ENCODE data around the gene PARD3.

PARD3 gene

GRCh38 chr10:34705563-34705962 lies 109.5 kb downstream of the PARD3 start:
- no peak overlapping the region for H3K4me3 ChIP-seq (IDR thresholded peaks at IDR 0.05; ENCODE audit: insufficient read depth, low read depth, low read length)
- peaks cover 47% of the 10 kb centered on the region for H3K79me2 ChIP-seq (ENCODE audit: insufficient read depth, low read depth)
- peaks cover 50% of the 10 kb centered on the region for H4K20me1 ChIP-seq (ENCODE audit: insufficient read depth)
- no peaks in the 10 kb centered on the region; the same call in 1 of the 2 replicates for H3K27me3 ChIP-seq (ENCODE audit: insufficient read depth, low read depth)
- no peak overlapping the region for H3K9ac ChIP-seq
- H3K4me2 ChIP-seq: peak overlapping the region; percentile 50
- no peak for TF ChIP-seq CTCF (conservative IDR thresholded peaks at IDR 0.05; ENCODE audit: low read depth, low read length)
- no peak overlapping the region for H3K27ac ChIP-seq
- H2AFZ ChIP-seq (ENCODE audit: low read depth): no peak overlapping the region
- no peaks in the 10 kb centered on the region for H3K36me3 ChIP-seq (ENCODE audit: insufficient read depth)
- H3K4me1 ChIP-seq (ENCODE audit: low read depth, poor library complexity, severe bottlenecking): peaks cover 41% of the 10 kb centered on the region

- Histone ChIP-seq H3K27ac (no peak overlapping the region), H3K36me3 (ENCODE audit: insufficient read depth) (no peaks in the 10 kb centered on the region), H3K27me3 (ENCODE audit: insufficient read depth, low read depth) (no peaks in the 10 kb centered on the region; the same call in 1 of the 2 replicates), H3K4me1 (ENCODE audit: low read depth, poor library complexity, severe bottlenecking) (peaks cover 41% of the 10 kb centered on the region), H3K79me2 (ENCODE audit: insufficient read depth, low read depth) (peaks cover 55% of the 10 kb centered on the region), H2AFZ (ENCODE audit: low read depth) (no peak overlapping the region), H4K20me1 (ENCODE audit: insufficient read depth) (peaks cover 50% of the 10 kb centered on the region), H3K4me2 (peak overlapping the region; percentile 50), H3K9ac (no peak overlapping the region), H3K4me3 (IDR thresholded peaks at IDR 0.05; ENCODE audit: insufficient read depth, low read depth, low read length) (no peak overlapping the region)
- TF ChIP-seq CTCF (conservative IDR thresholded peaks at IDR 0.05; ENCODE audit: low read depth, low read length): no peak
These were observed 110.4 kb downstream of the PARD3 start for GRCh38 chr10:34704526-34705184.

DNA sequence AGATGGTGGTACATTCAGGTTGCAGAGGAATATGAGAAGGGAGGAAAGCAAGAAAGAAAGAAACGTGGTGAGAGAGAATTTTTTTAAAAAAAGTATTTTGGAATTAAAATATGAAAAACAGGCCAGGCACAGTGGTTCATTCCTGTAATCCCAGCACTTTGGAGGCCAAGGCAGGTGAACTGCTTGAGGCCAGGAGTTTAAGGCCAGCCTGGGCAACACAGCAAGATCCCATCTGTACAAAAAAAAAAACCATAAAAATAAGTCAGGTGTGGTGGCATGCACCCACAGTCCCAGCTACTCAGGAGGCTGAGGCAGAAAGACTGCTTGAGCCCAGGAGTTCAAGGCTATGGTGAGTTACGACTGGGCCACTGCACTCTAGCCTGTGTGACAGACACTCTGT lies 112.1 kb downstream of the PARD3 start:
- no peak overlapping the region for H3K4me3 ChIP-seq (IDR thresholded peaks at IDR 0.05; ENCODE audit: insufficient read depth, low read depth, low read length)

DNA sequence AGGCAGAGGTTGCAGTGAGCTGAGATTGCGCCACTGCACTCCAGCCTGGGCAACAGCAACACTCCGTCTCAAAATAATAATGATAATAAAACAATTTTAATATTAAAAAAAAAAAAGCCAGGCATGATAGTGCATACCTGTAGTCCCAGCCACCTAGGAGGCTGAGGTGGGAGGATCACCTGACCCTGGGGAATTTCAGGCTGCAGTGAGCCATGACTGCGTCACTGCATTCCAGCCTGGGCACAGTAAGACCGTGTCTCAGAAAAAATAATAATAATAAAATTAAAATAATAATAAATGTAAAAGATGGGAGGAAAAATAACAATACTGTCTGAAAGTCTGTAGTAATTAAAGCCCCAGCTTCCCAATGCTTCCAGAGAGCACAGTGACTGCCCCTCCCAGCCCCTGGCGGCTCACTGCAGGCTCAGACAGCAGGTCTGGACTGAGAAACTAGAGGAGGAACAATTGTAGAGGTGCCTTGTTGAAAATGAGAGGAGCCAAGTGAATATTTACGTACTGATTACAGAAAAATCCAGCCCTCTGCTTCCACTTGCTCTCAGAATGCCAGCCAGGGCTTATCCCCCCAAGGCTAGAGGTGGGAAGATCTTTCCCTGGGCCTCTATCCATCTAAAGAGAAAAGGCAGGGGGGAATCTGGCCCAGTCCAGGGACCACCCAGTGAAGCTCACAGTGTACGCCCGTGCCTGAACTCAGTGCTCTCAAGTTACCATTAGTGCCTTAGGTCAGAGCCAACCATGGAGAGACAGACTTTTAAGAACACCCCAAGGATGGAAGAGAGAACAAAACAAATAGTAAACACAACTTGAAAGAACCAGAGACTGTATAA lies 112.8 kb downstream of the PARD3 start:
- TF ChIP-seq CTCF (conservative IDR thresholded peaks at IDR 0.05; ENCODE audit: low read depth, low read length): no peak
- Histone ChIP-seq H3K4me2 (no peak overlapping the region), H4K20me1 (ENCODE audit: insufficient read depth) (peaks cover 45% of the 10 kb centered on the region), H3K4me3 (IDR thresholded peaks at IDR 0.05; ENCODE audit: insufficient read depth, low read depth, low read length) (no peak overlapping the region), H3K27ac (no peak overlapping the region), H3K9ac (no peak overlapping the region), H3K27me3 (ENCODE audit: insufficient read depth, low read depth) (no peaks in the 10 kb centered on the region; the same call in 1 of the 2 replicates), H3K36me3 (ENCODE audit: insufficient read depth) (no peaks in the 10 kb centered on the region), H3K79me2 (ENCODE audit: insufficient read depth, low read depth) (peaks cover 53% of the 10 kb centered on the region), H2AFZ (ENCODE audit: low read depth) (no peak overlapping the region), H3K4me1 (ENCODE audit: low read depth, poor library complexity, severe bottlenecking) (peaks cover 39% of the 10 kb centered on the region)

More for the DNA sequence above, 112.1 kb downstream of the PARD3 start:
- Histone ChIP-seq H3K4me2 (no peak overlapping the region), H3K27ac (no peak overlapping the region), H4K20me1 (ENCODE audit: insufficient read depth) (peaks cover 51% of the 10 kb centered on the region), H3K27me3 (ENCODE audit: insufficient read depth, low read depth) (no peaks in the 10 kb centered on the region; the same call in 1 of the 2 replicates), H3K36me3 (ENCODE audit: insufficient read depth) (no peaks in the 10 kb centered on the region), H3K4me1 (ENCODE audit: low read depth, poor library complexity, severe bottlenecking) (peaks cover 43% of the 10 kb centered on the region), H3K9ac (no peak overlapping the region), H2AFZ (ENCODE audit: low read depth) (no peak overlapping the region), H3K79me2 (ENCODE audit: insufficient read depth, low read depth) (peaks cover 53% of the 10 kb centered on the region)
- no peak for TF ChIP-seq CTCF (conservative IDR thresholded peaks at IDR 0.05; ENCODE audit: low read depth, low read length)

All from KMS-11 (cell line).